Vagina (tissue), 2 donors: ENCODE data around the gene RBM34. TPM values are rescaled to one million over a fixed set of nuclear protein-coding genes. Genes with fewer than 3 reads are reported as not detected.
"Not testable (repeated sequence)": the region's sequence is repeated elsewhere in the genome, so short reads cannot be mapped to it uniquely, and the experiment has no call there.

Experiments used
- DNase-seq, 2 donors: peaks; one replicate each; pipeline ENCODE4 v3.0.0-alpha.2; 2017; ENCODE audit errors: extremely low spot score in 2 of 2
- H3K27ac ChIP-seq: fragments of 200-600 bp; sonication (generic); one replicate; pipeline ENCODE4 v1.5.1; 2019
- H3K27me3 ChIP-seq: fragments of 200-600 bp; sonication (generic); one replicate; pipeline ENCODE4 v1.5.1; 2019
- H3K36me3 ChIP-seq, 2 donors: fragments of 200-600 bp; sonication (generic); one replicate each; pipeline ENCODE4 v1.5.1; 2017 to 2019
- H3K4me1 ChIP-seq: fragments of 200-600 bp; sonication (generic); one replicate; pipeline ENCODE4 v1.5.1; 2019
- H3K4me3 ChIP-seq, 2 donors: fragments of 200-600 bp; sonication (generic); 1 replicate in 1 of 2; 2 replicates in 1 of 2; pipeline ENCODE4 v1.5.1; 2016 to 2019
- H3K9me3 ChIP-seq: fragments of 200-600 bp; sonication (generic); one replicate; pipeline ENCODE4 v1.5.1; 2019
- POLR2A ChIP-seq, 2 donors: fragments of 450-650 bp; IDR thresholded peaks; one replicate each; pipeline ENCODE4 v1.6.1; 2017; ENCODE audit warnings: antibody characterized with exemption in 2 of 2, mild to moderate bottlenecking in 2 of 2, moderate library complexity in 2 of 2
- POLR2AphosphoS5 ChIP-seq, 2 donors: sonication (generic); formaldehyde crosslinking; IDR thresholded peaks; one replicate each; pipeline ENCODE4 v1.9.0; 2017; ENCODE audit warnings: antibody characterized with exemption in 2 of 2, mild to moderate bottlenecking in 2 of 2, low read depth in 1 of 2; ENCODE audit not compliant: insufficient read depth in 1 of 2
- intact Hi-C: fragments of 100-400 bp; cut with DNase I; formaldehyde crosslinking; loops from one replicate; pipeline ENCODE4 v1.15.1; 2023
- total RNA-seq: library from RNA; depleted of rRNA; stranded (reverse); fragments of >200 nt; gene quantifications from one replicate; pipeline ENCODE4 v1.2.3, GENCODE V29; 2016
- TF ChIP-seq, protein P1 (sequence below), 3 experiments: fragments of 450-650 bp in 2 of 3; fragments of 200-600 bp in 1 of 3; sonication (generic) in 1 of 3; IDR thresholded peaks; one replicate each; pipeline ENCODE4 v1.5.1; 2017 to 2019; ENCODE audit warnings: antibody characterized with exemption in 3 of 3, mild to moderate bottlenecking in 2 of 3, moderate library complexity in 2 of 3

The RBM34 gene
- total RNA-seq, 1 donor from 2014 or later = 44.7 TPM

DNA sequence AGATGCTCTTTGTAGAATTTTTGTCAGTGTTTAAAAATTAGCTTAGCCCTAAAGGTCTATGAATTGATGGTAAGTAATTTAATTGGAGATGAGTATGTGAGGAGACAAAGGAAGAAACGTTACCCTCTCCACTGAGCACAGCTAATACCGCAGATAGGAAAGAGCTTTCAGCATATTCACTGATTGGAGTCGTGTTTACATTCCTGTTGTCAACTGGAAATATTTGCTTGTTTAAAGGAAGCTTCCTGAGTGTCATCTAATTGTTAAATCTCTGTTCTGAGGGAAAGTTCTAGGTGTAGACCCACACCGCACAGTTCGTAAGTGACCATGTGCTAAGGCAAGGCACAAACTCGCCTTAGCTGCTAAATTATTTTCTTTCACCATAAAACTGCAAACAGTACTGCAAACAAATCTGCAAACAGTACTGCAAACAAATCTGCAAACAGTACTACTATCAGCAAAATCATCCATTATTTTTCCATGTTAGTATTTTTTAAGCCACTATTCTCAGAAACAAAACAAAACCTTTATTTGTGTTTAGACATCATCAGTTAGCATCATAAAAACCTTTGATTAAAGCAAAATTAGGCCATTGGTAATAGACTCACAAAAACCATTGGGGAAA, 65.0 kb downstream of the RBM34 start:
- no peak for TF ChIP-seq POLR2A (IDR thresholded peaks at IDR 0.05)
- TF ChIP-seq, protein P1, sequence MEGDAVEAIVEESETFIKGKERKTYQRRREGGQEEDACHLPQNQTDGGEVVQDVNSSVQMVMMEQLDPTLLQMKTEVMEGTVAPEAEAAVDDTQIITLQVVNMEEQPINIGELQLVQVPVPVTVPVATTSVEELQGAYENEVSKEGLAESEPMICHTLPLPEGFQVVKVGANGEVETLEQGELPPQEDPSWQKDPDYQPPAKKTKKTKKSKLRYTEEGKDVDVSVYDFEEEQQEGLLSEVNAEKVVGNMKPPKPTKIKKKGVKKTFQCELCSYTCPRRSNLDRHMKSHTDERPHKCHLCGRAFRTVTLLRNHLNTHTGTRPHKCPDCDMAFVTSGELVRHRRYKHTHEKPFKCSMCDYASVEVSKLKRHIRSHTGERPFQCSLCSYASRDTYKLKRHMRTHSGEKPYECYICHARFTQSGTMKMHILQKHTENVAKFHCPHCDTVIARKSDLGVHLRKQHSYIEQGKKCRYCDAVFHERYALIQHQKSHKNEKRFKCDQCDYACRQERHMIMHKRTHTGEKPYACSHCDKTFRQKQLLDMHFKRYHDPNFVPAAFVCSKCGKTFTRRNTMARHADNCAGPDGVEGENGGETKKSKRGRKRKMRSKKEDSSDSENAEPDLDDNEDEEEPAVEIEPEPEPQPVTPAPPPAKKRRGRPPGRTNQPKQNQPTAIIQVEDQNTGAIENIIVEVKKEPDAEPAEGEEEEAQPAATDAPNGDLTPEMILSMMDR (IDR thresholded peaks at IDR 0.05) = no peak
- intact Hi-C loops = no loop called here
- no peaks in the 10 kb centered on the region for H3K27me3 ChIP-seq
- DNase-seq = no peak
- no peaks in the 10 kb centered on the region for H3K9me3 ChIP-seq
- H3K4me3 ChIP-seq = no peak overlapping the region
- H3K27ac ChIP-seq = no peak overlapping the region
- no peaks in the 10 kb centered on the region for H3K36me3 ChIP-seq
- H3K4me1 ChIP-seq = peaks cover 7% of the 10 kb centered on the region

DNA sequence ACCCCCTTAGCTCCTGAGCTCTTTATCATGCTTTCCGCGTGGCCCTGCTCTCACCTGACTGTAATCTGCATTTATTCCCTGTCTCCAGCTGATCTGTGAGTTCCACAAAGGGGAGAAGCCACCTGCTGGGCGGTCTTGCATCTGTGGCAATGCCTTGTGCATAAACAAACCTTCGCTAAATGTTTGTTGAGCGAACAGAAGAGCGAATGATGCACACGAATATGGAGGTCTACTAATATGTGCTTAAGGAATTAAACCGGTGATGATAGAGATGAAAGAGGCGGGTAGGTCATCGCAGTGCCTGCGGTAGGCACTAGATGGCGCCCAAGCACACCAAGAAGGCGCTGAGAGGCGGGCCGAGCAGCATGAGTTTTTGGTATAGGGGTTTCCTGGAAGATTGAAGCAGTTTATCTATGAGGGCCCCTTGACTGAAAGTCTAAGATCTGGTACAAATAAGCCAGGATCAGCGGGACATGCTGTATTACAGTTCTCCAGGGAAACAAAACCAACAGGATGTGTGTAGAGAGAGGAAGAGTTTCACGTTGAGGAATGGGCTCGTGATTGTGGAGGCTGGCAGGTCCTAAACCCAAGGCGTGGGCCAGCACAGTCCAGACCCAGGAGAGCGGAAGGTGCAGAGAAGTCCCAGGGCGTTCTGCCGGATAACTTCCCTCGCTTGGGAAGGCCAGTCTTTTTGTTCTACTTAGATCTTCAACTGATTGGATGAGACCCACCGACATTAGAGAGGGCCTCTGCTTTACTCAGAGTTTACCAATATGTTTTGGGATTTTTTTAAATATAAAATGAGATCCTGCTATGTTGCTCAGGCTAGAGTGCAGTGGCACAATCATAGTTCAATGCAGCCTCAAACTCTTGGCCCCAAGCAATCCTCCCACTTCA, 67.1 kb downstream of the RBM34 start:
- Histone ChIP-seq H3K9me3 (no peaks in the 10 kb centered on the region), H3K27ac (peak overlapping the region; percentile 13), H3K4me3 (peak overlapping the region in 1 of 2 donors; percentile 17), H3K4me1 (peaks cover 7% of the 10 kb centered on the region), H3K36me3 (no peaks in the 10 kb centered on the region), H3K27me3 (no peaks in the 10 kb centered on the region)
- intact Hi-C loops = no loop called here
- TF ChIP-seq, protein P1 (IDR thresholded peaks at IDR 0.05) = peak; percentile 69 to 95 (median 72)
- TF ChIP-seq POLR2A (IDR thresholded peaks at IDR 0.05) (no peak), POLR2AphosphoS5 (IDR thresholded peaks at IDR 0.05; ENCODE audit: insufficient read depth in 1 of 2, low read depth in 1 of 2) (no peak)
- DNase-seq = no peak

DNA sequence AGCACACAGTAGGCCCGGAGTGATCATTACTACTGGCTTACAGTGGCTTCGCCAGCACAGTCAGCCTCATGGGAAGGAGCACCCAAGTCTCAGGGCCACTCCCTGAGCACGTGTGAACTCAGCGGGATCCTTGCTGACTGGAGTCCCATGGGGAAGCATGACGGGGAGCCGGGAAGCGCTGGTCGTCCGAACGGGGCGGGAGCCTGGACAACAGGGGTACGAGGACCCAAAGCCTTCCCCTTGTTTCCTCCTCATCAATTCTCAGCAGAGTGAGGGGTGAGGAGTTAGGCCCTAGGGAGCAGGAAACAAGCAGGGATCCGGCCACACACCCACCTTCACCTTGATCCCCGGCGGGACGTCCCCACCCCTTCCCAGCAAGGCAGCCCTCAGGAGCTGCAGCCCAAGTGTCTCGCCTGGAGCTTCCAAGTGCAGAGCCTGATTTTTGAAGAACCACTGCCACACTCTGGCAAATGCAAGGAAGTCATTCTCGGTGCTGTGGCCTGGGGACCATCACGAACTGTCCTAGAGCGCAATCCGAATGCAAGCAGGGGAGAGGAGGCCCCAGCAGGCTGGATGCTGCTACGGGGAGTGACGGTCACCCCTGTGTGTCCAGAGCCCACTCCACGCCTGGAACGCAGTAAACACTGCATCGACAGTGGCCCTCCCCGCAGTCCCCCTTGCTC, 67.9 kb downstream of the RBM34 start:
- peak overlapping the region in 1 of 2 donors; percentile 17 for H3K4me3 ChIP-seq
- intact Hi-C loops = no loop called here
- DNase-seq = no peak
- no peaks in the 10 kb centered on the region for H3K36me3 ChIP-seq
- no peaks in the 10 kb centered on the region for H3K9me3 ChIP-seq
- no peaks in the 10 kb centered on the region for H3K27me3 ChIP-seq
- peak overlapping the region; percentile 13 for H3K27ac ChIP-seq
- TF ChIP-seq, protein P1 (IDR thresholded peaks at IDR 0.05) = peak in 1 of 3 experiments; percentile 3
- no peak for TF ChIP-seq POLR2AphosphoS5 (IDR thresholded peaks at IDR 0.05; ENCODE audit: insufficient read depth in 1 of 2, low read depth in 1 of 2)
- peaks cover 7% of the 10 kb centered on the region for H3K4me1 ChIP-seq

DNA sequence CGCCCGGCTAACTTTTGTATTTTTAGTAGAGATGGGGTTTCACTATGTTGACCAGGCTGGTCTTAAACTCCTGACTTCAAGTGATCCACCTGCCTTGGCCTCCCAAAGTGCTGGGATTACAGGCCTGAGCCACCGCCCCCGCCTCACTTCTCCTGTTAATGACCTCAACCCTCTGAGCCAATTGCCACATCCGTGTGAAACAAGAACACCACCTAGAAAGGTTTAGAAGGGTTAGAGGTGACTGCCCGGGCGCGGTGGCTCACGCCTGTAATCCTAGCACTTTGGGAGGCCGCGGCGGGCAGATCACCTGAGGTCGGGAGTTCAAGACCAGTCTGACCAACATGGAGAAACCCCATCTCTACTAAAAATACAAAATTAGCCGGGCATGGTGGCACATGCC, 68.6 kb downstream of the RBM34 start:
- H3K27ac ChIP-seq, H3K9me3 ChIP-seq, H3K27me3 ChIP-seq, H3K4me3 ChIP-seq, DNase-seq, H3K36me3 ChIP-seq, intact Hi-C loops, H3K4me1 ChIP-seq: not testable (repeated sequence)

DNA sequence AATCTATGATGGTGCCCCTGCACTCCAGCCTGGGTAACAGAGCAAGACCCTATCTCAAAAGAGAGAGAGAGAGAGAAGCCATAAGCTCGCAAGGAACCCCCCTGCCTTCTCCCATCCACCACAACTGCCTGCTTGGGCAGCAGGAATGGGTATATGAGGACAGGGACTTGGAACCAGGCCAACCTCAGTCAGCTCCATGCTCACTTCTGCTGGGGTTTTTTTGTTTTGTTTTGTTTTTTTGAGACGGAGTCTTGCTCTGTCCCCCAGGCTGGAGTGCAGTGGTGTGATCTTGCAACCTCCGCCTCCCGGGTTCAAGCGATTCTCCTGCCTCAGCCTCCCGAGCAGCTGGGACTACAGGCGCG, 69.0 kb downstream of the RBM34 start:
- DNase-seq, H3K27ac ChIP-seq, H3K4me1 ChIP-seq, H3K4me3 ChIP-seq, H3K27me3 ChIP-seq, intact Hi-C loops, H3K9me3 ChIP-seq, H3K36me3 ChIP-seq: not testable (repeated sequence)

DNA sequence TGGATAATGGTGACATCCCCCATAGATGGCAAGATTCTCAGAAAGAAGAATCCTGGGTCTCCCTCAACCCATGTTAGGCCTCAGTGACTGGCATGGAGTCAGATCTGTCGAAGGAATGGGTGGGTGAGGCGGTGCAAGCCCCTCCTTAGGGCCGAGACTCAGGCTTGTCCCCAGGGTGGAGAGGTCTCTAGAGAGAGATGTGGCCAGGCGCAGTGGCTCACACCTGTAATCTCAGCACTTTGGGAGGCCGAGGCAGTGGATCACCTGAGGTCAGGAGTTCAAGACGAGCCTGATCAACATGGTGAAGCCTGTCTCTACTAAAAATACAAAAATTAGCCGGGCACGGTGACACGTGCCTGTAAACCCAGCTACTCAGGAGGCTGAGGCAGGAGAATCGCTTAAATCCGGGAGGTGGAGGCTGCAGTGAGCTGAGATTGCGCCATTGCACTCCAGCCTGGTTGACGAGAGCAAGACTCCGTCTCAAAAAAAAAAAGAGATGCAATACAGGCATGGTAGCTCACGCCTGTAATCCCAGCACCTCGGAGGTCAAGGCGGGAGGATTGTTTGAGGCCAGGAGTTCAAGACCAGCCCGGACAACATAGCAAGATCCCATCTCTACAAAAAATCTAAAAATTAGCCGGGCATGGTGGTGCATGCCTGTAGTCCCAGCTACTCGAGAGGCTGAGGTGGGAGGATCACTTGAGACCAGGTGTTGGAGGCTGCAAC, 69.6 kb downstream of the RBM34 start:
- intact Hi-C loops, H3K4me1 ChIP-seq, H3K4me3 ChIP-seq, H3K9me3 ChIP-seq, H3K27ac ChIP-seq, H3K27me3 ChIP-seq, H3K36me3 ChIP-seq, DNase-seq: not testable (repeated sequence)
